ENCODE results near the gene BICD1. TPM values are rescaled to one million over a fixed set of nuclear protein-coding genes. Genes with fewer than 3 reads are reported as not detected.

Gene BICD1
- polyA plus RNA-seq, 1 of the 3 experiments (the other 2 are of a cell fraction): 12.1 TPM

DNA sequence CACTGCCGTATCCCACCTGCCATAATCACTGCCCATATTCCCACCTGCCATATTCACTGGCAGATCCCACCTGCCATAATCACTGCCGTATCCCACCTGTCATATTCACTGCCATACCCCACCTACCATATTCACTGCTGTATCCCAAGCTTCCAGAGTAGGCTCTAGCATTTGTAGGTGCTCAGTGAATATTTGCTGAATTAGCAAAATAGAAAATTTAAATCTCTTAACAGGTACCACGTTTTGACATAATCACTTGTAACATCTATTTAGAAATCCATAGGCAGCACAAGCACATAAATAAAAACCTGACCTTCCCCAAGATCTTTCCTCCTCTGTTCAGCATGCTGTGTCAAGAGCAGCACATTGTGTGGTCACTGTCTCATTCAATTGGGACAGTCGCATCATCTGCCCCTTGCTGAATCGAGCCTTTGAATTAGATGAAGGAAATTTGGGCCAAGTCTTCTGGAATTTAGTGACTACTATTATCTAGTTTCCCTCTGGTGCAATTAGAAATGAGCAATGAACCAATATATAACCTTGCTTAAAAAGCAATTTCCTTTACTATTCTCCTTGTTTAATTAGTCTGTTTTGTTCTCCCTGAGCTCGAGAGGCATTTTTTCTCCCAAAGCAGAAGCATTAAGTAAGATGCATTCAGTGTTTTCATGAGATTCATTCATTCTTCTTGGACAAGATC, 147.8 kb downstream of the BICD1 start:
- H3K27me3 ChIP-seq (ENCODE audit: insufficient read depth): no peaks in the 10 kb centered on the region
- no peak overlapping the region for H3K4me3 ChIP-seq (ENCODE audit: low read depth in 2 of 2, low read length in 1 of 2)
- peaks cover 8% of the 10 kb centered on the region for H3F3A ChIP-seq (replicated peaks; ENCODE audit: insufficient read depth)
- H3K9me3 ChIP-seq: no peaks in the 10 kb centered on the region
- 93% methylated on average over 6 of the region's 6 CpGs for WGBS (ENCODE audit: low lambda C conversion rate)
- no peaks in the 10 kb centered on the region for H4K20me1 ChIP-seq (ENCODE audit: insufficient read depth)
- H3K79me2 ChIP-seq (ENCODE audit: insufficient read depth): 0 out of 2 replicates have a peak, but pooled peaks cover 6% of the 10 kb centered on the region
- POLR2A ChIA-PET: no interaction called here
- peaks cover 0 to 9% of the 10 kb centered on the region in 2 experiments; a peak in 1 of 4 replicates for H3K4me1 ChIP-seq (ENCODE audit: control insufficient read depth in 1 of 2, insufficient read depth in 2 of 2, low read depth in 1 of 2, low read length in 1 of 2)
- CTCF ChIA-PET: no interaction called here
- H3K9me2 ChIP-seq: no peaks in the 10 kb centered on the region
- no peak overlapping the region for H2AFZ ChIP-seq (ENCODE audit: low read depth)
- TF ChIP-seq PBX3 (IDR thresholded peaks at IDR 0.05) (no peak), JUND (IDR thresholded peaks at IDR 0.05) (no peak), REST (IDR thresholded peaks at IDR 0.05; ENCODE audit: low read depth, low read length) (no peak), ELF1 (IDR thresholded peaks at IDR 0.05) (no peak), NFIC (IDR thresholded peaks at IDR 0.05; ENCODE audit: borderline replicate concordance) (no peak), POLR2AphosphoS5 (IDR thresholded peaks at IDR 0.05; ENCODE audit: low read depth, low read length) (no peak), MEF2A (IDR thresholded peaks at IDR 0.05; ENCODE audit: borderline replicate concordance, low read depth) (no peak), NRF1 (IDR thresholded peaks at IDR 0.05; ENCODE audit: low read depth, low read length) (no peak), RFX5 (IDR thresholded peaks at IDR 0.05; ENCODE audit: low read length) (no peak), TCF12 (IDR thresholded peaks at IDR 0.05) (no peak), FOXM1 (IDR thresholded peaks at IDR 0.05; ENCODE audit: low read depth) (no peak), CHD2 (IDR thresholded peaks at IDR 0.05; ENCODE audit: low read length, partially characterized antibody) (no peak), GATA2 (CRISPR knock-in tag; IDR thresholded peaks at IDR 0.05) (no peak), YY1 (IDR thresholded peaks at IDR 0.05; ENCODE audit: low read depth) (no peak), RXRA (IDR thresholded peaks at IDR 0.05; ENCODE audit: borderline replicate concordance, low read depth) (no peak), TEAD4 (IDR thresholded peaks at IDR 0.05; ENCODE audit: borderline replicate concordance, insufficient read depth) (no peak), IRF3 (IDR thresholded peaks at IDR 0.05; ENCODE audit: low read depth, low read length) (no peak)
- TF ChIP-seq, protein P1, sequence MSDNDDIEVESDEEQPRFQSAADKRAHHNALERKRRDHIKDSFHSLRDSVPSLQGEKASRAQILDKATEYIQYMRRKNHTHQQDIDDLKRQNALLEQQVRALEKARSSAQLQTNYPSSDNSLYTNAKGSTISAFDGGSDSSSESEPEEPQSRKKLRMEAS (IDR thresholded peaks at IDR 0.05; ENCODE audit: low read depth): no peak
- H3K27ac ChIP-seq (ENCODE audit: low read depth in 2 of 2, low read length in 1 of 2): no peak overlapping the region; a peak in 1 of 4 replicates
- H3K36me3 ChIP-seq (replicated peaks in 1 of 2; ENCODE audit: control insufficient read depth in 1 of 2, insufficient read depth in 2 of 2, low read length in 1 of 2): peaks cover 0 to 13% of the 10 kb centered on the region in 2 experiments
- no peak overlapping the region for H3K4me2 ChIP-seq
- no peak for DNase-seq
- H3K9ac ChIP-seq: no peak overlapping the region
